Activated CD4-positive, alpha-beta T cell treated with anti-CD3 and anti-CD28 coated beads, Interleukin-2, amount 10 ng/mL, durations not matched to agents 24 days and 14 days (primary cell): ENCODE results near the gene TXNRD1. TPM values are rescaled to one million over a fixed set of nuclear protein-coding genes. Genes with fewer than 3 reads are reported as not detected.
"Not testable (repeated sequence)": the region's sequence is repeated elsewhere in the genome, so short reads cannot be mapped to it uniquely, and the experiment has no call there.

Experiments used
- DNase-seq: peaks from one replicate; pipeline ENCODE4 v3.0.0; 2022
- H3K27ac Mint-ChIP-seq: one replicate; pipeline ENCODE4 v1.8.0; 2022; ENCODE audit warnings: mild to moderate bottlenecking, mixed read lengths
- H3K27me3 Mint-ChIP-seq: one replicate; pipeline ENCODE4 v1.8.0; 2022; ENCODE audit warnings: mixed read lengths
- H3K36me3 Mint-ChIP-seq: one replicate; pipeline ENCODE4 v1.8.0; 2022; ENCODE audit warnings: low read depth, mild to moderate bottlenecking, mixed read lengths
- H3K4me1 Mint-ChIP-seq: one replicate; pipeline ENCODE4 v1.8.0; 2021; ENCODE audit warnings: mixed read lengths
- H3K4me3 Mint-ChIP-seq: one replicate; pipeline ENCODE4 v1.8.0; 2022; ENCODE audit warnings: mild to moderate bottlenecking, moderate library complexity, mixed read lengths
- H3K9me3 Mint-ChIP-seq: one replicate; pipeline ENCODE4 v1.8.0; 2021; ENCODE audit warnings: mixed read lengths
- intact Hi-C: fragments of 100-400 bp; cut with micrococcal nuclease; formaldehyde crosslinking; loops from one replicate; pipeline ENCODE4 v1.15.1; 2023
- total RNA-seq: library from RNA; stranded (reverse); gene quantifications from 2 replicates; pipeline ENCODE4 v1.2.3, GENCODE V29; 2022

Gene TXNRD1
- total RNA-seq, 1 donor from 2014 or later: 99.7 TPM

- H3K4me3 Mint-ChIP-seq: peak overlapping the region; percentile 96
- peaks cover 25% of the 10 kb centered on the region for H3K4me1 Mint-ChIP-seq
- no peaks in the 10 kb centered on the region for H3K9me3 Mint-ChIP-seq
- peak; percentile 97 for DNase-seq
- peaks cover 20% of the 10 kb centered on the region for H3K36me3 Mint-ChIP-seq
- H3K27ac Mint-ChIP-seq: peak overlapping the region; percentile 98
- no peaks in the 10 kb centered on the region for H3K27me3 Mint-ChIP-seq
- intact Hi-C loops: loop anchor here (1.0 to 5.0 kb wide), 11 partner anchors 66 to 1044 kb away; partner anchors contain the start of genes C12orf75, CHST11, HCFC2 and NFYB
These were observed 71.2 kb downstream of the TXNRD1 start for GRCh38 chr12:104286516-104287482.

DNA sequence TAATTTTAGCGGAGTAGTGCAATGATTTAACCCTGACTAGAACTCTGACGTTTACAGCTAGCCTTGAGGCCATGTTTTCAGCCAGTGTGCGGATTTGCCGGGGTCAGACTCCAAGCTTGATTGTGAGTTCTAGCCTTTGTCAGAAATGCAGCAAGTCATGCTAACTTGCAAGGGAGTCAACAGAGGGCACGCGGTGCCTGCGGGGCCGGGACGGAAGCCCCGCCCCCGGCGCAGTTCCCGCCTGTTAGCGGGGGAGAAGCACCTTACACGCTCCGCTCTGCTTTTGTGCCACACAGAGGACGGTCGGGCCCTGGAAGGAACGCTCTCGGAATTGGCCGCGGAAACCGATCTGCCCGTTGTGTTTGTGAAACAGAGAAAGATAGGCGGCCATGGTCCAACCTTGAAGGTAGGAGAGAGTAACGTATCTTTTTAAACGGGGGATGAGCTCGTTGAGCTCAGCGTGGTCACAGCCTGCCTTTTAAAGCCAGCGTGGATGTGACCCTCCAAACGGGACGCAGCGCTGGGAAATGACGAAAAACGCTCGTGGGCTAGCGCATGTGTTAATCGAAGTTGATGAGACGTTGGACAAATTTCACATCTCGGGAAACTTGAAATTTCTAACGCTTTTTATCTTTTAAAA is 73.2 kb downstream of the TXNRD1 start:
- peak overlapping the region; percentile 96 for H3K4me3 Mint-ChIP-seq
- H3K27me3 Mint-ChIP-seq: no peaks in the 10 kb centered on the region
- peak; percentile 96 for DNase-seq
- H3K36me3 Mint-ChIP-seq: peaks cover 36% of the 10 kb centered on the region
- no peaks in the 10 kb centered on the region for H3K9me3 Mint-ChIP-seq
- H3K27ac Mint-ChIP-seq: peak overlapping the region; percentile 98
- peaks cover 38% of the 10 kb centered on the region for H3K4me1 Mint-ChIP-seq
- intact Hi-C loops: loop anchor here (1.0 to 5.0 kb wide), 8 partner anchors 15 to 946 kb away; partner anchors contain the start of genes CHST11, EID3, HCFC2 and NT5DC3

- Mint-ChIP-seq H3K27ac (no peak overlapping the region), H3K4me1 (peaks cover 41% of the 10 kb centered on the region), H3K4me3 (no peak overlapping the region), H3K27me3 (no peaks in the 10 kb centered on the region), H3K36me3 (peaks cover 49% of the 10 kb centered on the region), H3K9me3 (no peaks in the 10 kb centered on the region)
- DNase-seq: no peak
- intact Hi-C loops: no loop called here
These were observed 74.7 kb downstream of the TXNRD1 start for GRCh38 chr12:104290320-104290719.

GRCh38 chr12:104290855-104291254 is 75.3 kb downstream of the TXNRD1 start:
- no peak for DNase-seq
- intact Hi-C loops: no loop called here
- peaks cover 42% of the 10 kb centered on the region for H3K4me1 Mint-ChIP-seq
- H3K36me3 Mint-ChIP-seq: peaks cover 53% of the 10 kb centered on the region
- no peaks in the 10 kb centered on the region for H3K27me3 Mint-ChIP-seq
- H3K27ac Mint-ChIP-seq: no peak overlapping the region
- no peak overlapping the region for H3K4me3 Mint-ChIP-seq
- no peaks in the 10 kb centered on the region for H3K9me3 Mint-ChIP-seq

DNA sequence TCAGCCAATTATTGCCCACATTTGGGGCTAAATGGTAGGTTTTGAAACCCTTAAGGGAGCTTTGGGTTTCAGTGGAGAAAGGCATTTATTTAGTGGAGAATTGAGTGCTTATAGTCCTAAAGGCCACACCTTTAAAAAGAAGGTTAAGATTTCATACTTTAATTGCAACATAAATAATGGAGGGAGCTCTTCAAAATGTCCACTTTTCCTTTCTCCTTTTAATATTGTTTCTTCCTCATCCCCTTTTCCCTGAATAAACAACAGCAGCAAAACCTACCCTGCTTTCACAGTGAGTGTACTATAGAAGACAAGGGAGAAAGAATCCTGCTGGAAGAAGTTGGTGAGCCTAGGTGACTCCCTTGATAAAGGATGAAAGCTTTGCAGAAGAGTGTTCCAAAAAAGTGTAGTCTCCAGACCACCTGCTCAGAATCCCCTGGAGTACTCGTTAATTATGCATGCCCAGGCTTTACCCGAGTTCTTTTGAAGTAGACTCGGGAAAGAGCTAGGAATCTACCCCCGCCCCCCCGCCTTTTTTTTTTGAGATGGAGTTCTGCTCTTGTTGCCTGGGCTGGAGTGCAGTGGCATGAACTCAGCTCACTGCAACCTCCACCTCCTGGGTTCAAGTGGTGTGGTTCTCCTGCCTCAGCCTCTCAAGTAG is 76.4 kb downstream of the TXNRD1 start:
- Mint-ChIP-seq H3K9me3 (no peaks in the 10 kb centered on the region), H3K36me3 (peaks cover 57% of the 10 kb centered on the region), H3K27ac (no peak overlapping the region), H3K4me3 (no peak overlapping the region), H3K4me1 (peaks cover 36% of the 10 kb centered on the region), H3K27me3 (no peaks in the 10 kb centered on the region)
- DNase-seq: no peak
- intact Hi-C loops: no loop called here

- H3K4me1 Mint-ChIP-seq: peaks cover 40% of the 10 kb centered on the region
- H3K36me3 Mint-ChIP-seq: peaks cover 57% of the 10 kb centered on the region
- no peak for DNase-seq
- intact Hi-C loops: no loop called here
- H3K9me3 Mint-ChIP-seq: no peaks in the 10 kb centered on the region
- H3K27me3 Mint-ChIP-seq: no peaks in the 10 kb centered on the region
- no peak overlapping the region for H3K4me3 Mint-ChIP-seq
- H3K27ac Mint-ChIP-seq: peak overlapping the region; percentile 25
These were observed 77.6 kb downstream of the TXNRD1 start for GRCh38 chr12:104292872-104293794.

DNA sequence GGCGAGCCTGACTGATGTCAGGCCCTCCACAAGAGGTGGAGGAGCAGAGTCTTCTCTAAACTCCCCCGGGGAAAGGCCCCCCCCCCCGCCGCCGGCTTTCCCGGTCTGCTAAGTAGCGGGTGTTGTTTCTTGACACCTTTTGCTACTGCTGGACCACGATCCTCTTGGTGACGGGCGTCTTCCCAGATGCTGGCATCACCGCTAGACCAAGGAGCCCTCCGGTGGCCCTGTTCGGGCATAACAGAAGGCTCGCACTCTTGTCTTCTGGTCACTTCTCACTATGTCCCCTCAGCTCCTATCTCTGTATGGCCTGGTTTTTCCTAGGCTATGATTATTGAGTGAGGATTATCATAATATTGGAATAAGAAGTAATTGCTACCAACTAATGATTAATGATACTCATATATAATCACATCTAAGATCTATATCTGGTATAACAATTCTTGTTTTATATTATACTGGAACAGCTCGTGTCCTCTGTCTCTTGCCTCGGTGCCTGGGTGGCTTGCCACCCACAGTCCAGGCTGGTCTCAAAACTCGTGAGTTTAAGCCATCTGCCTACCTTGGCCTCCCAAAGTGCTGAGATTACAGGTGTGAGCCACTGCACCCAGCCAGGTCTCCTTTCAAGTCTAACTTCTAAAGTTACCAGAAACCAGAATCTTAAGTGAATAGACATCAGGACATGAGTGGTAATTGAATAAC is 78.7 kb downstream of the TXNRD1 start:
- intact Hi-C loops, H3K27me3 Mint-ChIP-seq, H3K9me3 Mint-ChIP-seq, H3K27ac Mint-ChIP-seq, DNase-seq, H3K4me3 Mint-ChIP-seq: not testable (repeated sequence)
- Mint-ChIP-seq H3K4me1 (peaks cover 33% of the 10 kb centered on the region), H3K36me3 (peaks cover 52% of the 10 kb centered on the region)

- Mint-ChIP-seq H3K36me3 (peaks cover 56% of the 10 kb centered on the region), H3K4me3 (no peak overlapping the region), H3K4me1 (peaks cover 36% of the 10 kb centered on the region), H3K27me3 (no peaks in the 10 kb centered on the region), H3K9me3 (no peaks in the 10 kb centered on the region), H3K27ac (peak overlapping the region; percentile 8)
- intact Hi-C loops: no loop called here
- DNase-seq: no peak
These were observed 79.5 kb downstream of the TXNRD1 start for GRCh38 chr12:104294927-104295668.

DNA sequence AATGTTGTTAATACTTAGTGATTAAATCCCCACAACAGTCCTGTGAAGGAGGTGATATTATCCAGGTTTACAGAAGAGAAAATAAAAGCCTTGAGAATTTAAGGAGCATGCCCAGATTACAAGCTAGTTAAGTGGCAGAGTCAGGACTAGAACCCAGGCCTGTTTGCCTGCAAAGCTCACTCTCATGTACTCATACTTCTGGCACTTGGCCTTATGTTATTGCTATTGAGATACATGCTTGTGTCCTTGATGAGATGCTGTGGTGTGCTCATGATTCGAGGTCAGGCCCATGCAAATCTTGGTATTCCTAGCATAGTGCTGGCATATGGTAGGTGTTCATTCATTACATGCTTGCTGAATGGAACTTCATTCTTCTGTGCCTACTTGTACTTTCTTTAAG is 80.4 kb downstream of the TXNRD1 start:
- no peaks in the 10 kb centered on the region for H3K27me3 Mint-ChIP-seq
- intact Hi-C loops: no loop called here

GRCh38 chr12:104296718-104297117 is 81.1 kb downstream of the TXNRD1 start:
- no peak for DNase-seq
- Mint-ChIP-seq H3K36me3 (peaks cover 58% of the 10 kb centered on the region), H3K4me3 (no peak overlapping the region), H3K9me3 (no peaks in the 10 kb centered on the region), H3K27me3 (no peaks in the 10 kb centered on the region), H3K4me1 (peaks cover 45% of the 10 kb centered on the region), H3K27ac (peak overlapping the region; percentile 36)
- intact Hi-C loops: no loop called here

More for the DNA sequence above, 80.4 kb downstream of the TXNRD1 start:
- Mint-ChIP-seq H3K27ac (no peak overlapping the region), H3K4me1 (peaks cover 42% of the 10 kb centered on the region), H3K36me3 (peaks cover 58% of the 10 kb centered on the region), H3K9me3 (no peaks in the 10 kb centered on the region), H3K4me3 (no peak overlapping the region)
- DNase-seq: no peak

DNA sequence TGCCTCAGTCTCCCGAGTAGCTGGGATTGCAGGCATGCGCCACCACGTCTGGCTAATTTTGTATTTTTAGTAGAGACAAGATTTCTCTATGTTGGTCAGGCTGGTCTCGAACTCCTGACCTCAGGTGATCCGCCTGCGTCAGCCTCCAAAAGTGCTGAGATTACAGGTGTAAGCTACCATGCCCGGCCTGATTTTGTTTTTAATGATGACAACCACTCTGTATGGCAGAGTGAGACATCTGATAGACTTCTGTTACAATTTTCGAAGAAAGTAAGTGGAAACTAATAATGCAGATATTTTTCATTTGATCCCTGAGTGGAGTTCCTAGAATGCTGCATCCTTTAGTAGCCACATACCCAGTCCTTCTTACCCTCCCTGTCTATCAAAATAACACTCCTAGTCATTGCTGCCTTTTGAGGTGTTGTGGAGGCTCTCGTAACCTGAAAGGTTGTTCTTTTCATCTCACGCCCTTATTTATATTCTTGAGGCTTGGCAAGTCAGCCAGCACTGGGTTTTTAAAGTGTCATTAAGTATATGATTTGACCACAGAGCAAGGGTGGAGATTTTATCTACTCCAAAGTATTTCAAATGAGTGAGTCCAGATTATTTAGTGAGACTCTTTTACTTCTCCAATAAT is 82.0 kb downstream of the TXNRD1 start:
- Mint-ChIP-seq H3K27me3 (no peaks in the 10 kb centered on the region), H3K27ac (no peak overlapping the region), H3K4me3 (no peak overlapping the region), H3K36me3 (peaks cover 51% of the 10 kb centered on the region), H3K4me1 (peaks cover 42% of the 10 kb centered on the region), H3K9me3 (no peaks in the 10 kb centered on the region)
- intact Hi-C loops: no loop called here
- no peak for DNase-seq
